ENCODE measurements around the gene MAP2K6.

The MAP2K6 gene

DNA sequence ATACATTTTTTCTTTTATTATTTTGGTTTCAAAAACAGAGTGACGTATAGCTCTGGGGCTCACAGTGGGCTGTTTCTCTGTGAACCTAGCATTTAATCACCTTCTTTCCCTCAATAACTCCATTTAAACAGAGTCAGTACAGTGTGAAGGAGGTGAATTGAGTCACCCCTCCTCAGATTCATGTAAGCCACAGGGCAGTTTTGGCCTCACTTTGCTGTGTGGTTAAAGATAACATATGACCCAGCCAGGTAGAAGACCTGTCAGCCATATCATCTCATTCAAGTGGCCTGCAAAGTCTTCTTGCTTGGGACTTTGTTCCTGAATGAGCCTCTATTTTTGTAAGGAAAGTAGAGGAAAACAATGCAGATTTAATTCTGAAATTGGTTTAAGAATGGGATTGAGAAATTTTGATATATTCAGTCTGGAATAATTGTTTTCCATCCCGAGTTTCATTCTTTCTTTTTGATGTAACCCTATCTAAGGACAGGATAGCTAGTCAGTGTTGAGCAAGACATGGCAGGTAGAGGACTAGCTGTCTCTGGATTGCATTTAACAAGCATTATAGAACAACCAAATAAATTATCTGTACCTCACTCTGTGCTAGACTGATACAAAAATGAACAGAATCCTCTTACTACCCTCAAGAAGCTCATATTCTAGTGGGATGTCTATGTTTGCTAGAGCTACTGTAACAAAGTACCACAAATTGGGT is 13.1 kb downstream of the MAP2K6 start:
- no peak overlapping the region for H3K4me3 ChIP-seq (ENCODE audit: low read depth, low read length)
- no peak overlapping the region for H3K27ac ChIP-seq (ENCODE audit: low read depth, low read length)
- no peaks in the 10 kb centered on the region for H3K27me3 ChIP-seq (ENCODE audit: control insufficient read depth, insufficient read depth, low read length)
- no peaks in the 10 kb centered on the region for H3K36me3 ChIP-seq (ENCODE audit: control insufficient read depth, insufficient read depth, low read length)
- no peaks in the 10 kb centered on the region for H3K9me3 ChIP-seq (ENCODE audit: control insufficient read depth, insufficient read depth, low read length)
- H3K9ac ChIP-seq (ENCODE audit: low read depth, low read length) = no peak overlapping the region
- H3K4me1 ChIP-seq (ENCODE audit: control insufficient read depth, insufficient read depth, low read length) = peaks cover 62% of the 10 kb centered on the region

DNA sequence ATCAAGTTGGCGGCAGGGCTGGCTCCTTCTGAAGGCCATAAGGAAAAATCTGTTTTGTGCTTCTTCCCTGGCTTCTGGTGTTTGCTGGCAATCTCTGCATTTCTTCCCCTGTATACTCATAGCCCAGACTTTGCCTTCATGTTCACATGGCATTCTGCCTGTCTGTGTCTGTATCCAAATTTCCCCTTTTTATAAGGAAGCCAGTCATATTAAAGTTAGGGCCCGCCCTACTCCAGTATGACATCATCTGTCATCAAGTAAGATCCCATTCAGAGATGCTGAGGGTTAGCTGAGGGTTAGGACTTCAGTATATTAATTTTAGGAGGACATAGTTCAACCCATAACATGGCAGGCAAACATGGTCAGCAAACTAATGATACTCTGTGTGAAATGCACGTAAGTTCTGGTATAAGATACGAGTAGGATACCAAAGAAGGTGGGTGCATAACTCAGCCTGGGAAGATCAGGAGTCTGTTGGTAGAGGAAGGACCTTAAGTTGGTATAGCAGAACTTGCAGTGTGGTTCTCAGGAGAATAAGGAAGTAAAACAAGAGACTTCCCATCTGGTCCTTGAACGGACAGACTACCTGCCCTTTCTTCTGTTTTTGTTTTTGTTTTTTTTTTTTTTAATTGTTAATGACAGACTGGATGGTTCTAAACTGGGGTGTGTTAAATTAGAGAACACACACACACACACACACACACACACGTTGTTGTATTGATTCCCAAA is 13.9 kb downstream of the MAP2K6 start:
- H3K9ac ChIP-seq (ENCODE audit: low read depth, low read length) = no peak overlapping the region
- H3K27me3 ChIP-seq (ENCODE audit: control insufficient read depth, insufficient read depth, low read length) = no peaks in the 10 kb centered on the region
- no peaks in the 10 kb centered on the region for H3K36me3 ChIP-seq (ENCODE audit: control insufficient read depth, insufficient read depth, low read length)
- no peak overlapping the region for H3K4me3 ChIP-seq (ENCODE audit: low read depth, low read length)
- H3K4me1 ChIP-seq (ENCODE audit: control insufficient read depth, insufficient read depth, low read length) = peaks cover 58% of the 10 kb centered on the region
- no peaks in the 10 kb centered on the region for H3K9me3 ChIP-seq (ENCODE audit: control insufficient read depth, insufficient read depth, low read length)
- H3K27ac ChIP-seq (ENCODE audit: low read depth, low read length) = no peak overlapping the region

DNA sequence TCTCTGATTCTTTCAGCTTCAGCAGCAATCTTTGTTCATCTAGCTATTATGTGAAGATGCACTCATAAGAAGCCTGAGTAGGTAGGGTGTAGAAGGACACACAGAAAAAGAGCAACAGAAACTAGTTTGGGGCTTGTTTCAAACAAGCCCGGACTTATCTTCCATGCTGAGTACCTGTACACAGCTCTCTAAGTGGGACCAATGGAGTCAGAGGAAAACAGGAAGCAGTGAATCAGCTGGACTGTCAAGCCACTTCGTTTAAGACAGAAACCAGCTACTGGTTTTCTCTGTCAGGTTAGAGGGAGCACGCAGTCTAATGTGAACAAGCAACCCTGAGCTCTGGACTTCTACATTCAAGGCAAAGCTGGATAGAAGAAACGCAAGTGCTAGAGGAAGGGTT is 16.0 kb downstream of the MAP2K6 start:
- Histone ChIP-seq H3K9me3 (ENCODE audit: control insufficient read depth, insufficient read depth, low read length) (no peaks in the 10 kb centered on the region), H3K27ac (ENCODE audit: low read depth, low read length) (no peak overlapping the region), H3K36me3 (ENCODE audit: control insufficient read depth, insufficient read depth, low read length) (no peaks in the 10 kb centered on the region)

DNA sequence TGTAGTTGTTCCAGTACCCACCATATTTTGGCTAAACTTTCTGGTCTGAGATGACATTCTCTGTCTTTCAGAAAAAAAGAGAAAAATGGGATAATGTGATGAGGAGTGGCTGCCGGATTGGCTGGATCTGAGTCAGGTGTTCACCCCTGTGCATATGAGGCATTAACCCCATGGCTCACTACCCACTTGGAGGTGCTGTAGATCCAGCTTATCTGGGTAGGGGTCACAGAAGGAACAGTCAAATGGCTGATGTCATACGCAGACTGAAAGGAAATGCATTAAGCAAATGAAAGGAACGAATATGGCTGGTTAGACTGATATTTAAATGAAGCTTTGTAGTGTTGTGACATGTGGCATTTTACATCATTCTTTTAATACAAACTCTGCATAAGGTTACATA is 17.3 kb downstream of the MAP2K6 start:
- peaks cover 54% of the 10 kb centered on the region for H3K4me1 ChIP-seq (ENCODE audit: control insufficient read depth, insufficient read depth, low read length)
- no peak overlapping the region for H3K27ac ChIP-seq (ENCODE audit: low read depth, low read length)
- no peak overlapping the region for H3K9ac ChIP-seq (ENCODE audit: low read depth, low read length)
- H3K36me3 ChIP-seq (ENCODE audit: control insufficient read depth, insufficient read depth, low read length) = no peaks in the 10 kb centered on the region
- no peaks in the 10 kb centered on the region for H3K9me3 ChIP-seq (ENCODE audit: control insufficient read depth, insufficient read depth, low read length)
- no peak overlapping the region for H3K4me3 ChIP-seq (ENCODE audit: low read depth, low read length)
- H3K27me3 ChIP-seq (ENCODE audit: control insufficient read depth, insufficient read depth, low read length) = no peaks in the 10 kb centered on the region

More for the DNA sequence above, 16.0 kb downstream of the MAP2K6 start:
- no peaks in the 10 kb centered on the region for H3K27me3 ChIP-seq (ENCODE audit: control insufficient read depth, insufficient read depth, low read length)
- H3K4me3 ChIP-seq (ENCODE audit: low read depth, low read length) = no peak overlapping the region
- H3K4me1 ChIP-seq (ENCODE audit: control insufficient read depth, insufficient read depth, low read length) = peaks cover 60% of the 10 kb centered on the region
- H3K9ac ChIP-seq (ENCODE audit: low read depth, low read length) = no peak overlapping the region

DNA sequence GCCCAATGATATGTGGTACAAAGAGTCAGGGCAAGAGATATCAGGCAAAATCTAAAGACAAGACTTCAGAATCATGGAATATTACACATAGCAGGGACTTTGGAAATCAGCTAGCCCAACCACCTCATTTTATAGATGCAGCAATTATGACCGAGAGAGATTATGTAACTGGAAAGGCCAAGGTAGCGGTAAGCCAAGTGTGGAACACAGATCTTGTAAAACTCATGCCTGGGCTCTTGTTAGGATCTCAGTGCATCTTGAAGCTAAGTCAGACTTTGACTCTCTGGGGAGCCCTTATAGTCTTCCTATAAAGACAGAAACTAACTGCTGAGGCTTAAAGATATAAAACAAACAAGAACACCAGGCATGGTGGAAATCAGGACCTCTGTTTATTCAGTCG is 18.6 kb downstream of the MAP2K6 start:
- no peak overlapping the region for H3K27ac ChIP-seq (ENCODE audit: low read depth, low read length)
- H3K27me3 ChIP-seq (ENCODE audit: control insufficient read depth, insufficient read depth, low read length) = no peaks in the 10 kb centered on the region
- no peaks in the 10 kb centered on the region for H3K36me3 ChIP-seq (ENCODE audit: control insufficient read depth, insufficient read depth, low read length)
- H3K4me1 ChIP-seq (ENCODE audit: control insufficient read depth, insufficient read depth, low read length) = peaks cover 52% of the 10 kb centered on the region
- no peak overlapping the region for H3K9ac ChIP-seq (ENCODE audit: low read depth, low read length)
- no peak overlapping the region for H3K4me3 ChIP-seq (ENCODE audit: low read depth, low read length)
- no peaks in the 10 kb centered on the region for H3K9me3 ChIP-seq (ENCODE audit: control insufficient read depth, insufficient read depth, low read length)

DNA sequence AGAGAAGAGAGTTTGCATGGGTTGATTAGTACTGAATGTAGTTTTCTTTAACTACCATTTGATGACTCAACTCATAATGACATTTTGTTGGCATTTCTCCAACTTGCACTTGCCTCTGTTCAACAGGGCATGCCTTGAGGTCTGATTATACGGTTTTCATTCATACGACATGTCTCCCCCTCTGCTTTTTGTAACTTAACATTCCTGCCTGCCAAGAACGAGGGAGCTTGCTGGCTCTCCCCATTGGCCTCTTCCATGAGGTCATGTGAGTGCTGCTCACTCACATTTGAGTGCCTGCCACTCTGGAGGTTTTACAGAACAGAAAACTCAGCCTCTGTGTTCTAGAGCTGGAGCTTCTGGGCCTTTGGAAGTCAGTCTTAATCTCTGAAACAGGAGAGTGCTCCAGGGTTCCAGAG is 19.7 kb downstream of the MAP2K6 start:
- Histone ChIP-seq H3K27me3 (ENCODE audit: control insufficient read depth, insufficient read depth, low read length) (no peaks in the 10 kb centered on the region), H3K9ac (ENCODE audit: low read depth, low read length) (no peak overlapping the region), H3K4me1 (ENCODE audit: control insufficient read depth, insufficient read depth, low read length) (peaks cover 50% of the 10 kb centered on the region), H3K9me3 (ENCODE audit: control insufficient read depth, insufficient read depth, low read length) (no peaks in the 10 kb centered on the region), H3K27ac (ENCODE audit: low read depth, low read length) (no peak overlapping the region), H3K36me3 (ENCODE audit: control insufficient read depth, insufficient read depth, low read length) (no peaks in the 10 kb centered on the region), H3K4me3 (ENCODE audit: low read depth, low read length) (no peak overlapping the region)

DNA sequence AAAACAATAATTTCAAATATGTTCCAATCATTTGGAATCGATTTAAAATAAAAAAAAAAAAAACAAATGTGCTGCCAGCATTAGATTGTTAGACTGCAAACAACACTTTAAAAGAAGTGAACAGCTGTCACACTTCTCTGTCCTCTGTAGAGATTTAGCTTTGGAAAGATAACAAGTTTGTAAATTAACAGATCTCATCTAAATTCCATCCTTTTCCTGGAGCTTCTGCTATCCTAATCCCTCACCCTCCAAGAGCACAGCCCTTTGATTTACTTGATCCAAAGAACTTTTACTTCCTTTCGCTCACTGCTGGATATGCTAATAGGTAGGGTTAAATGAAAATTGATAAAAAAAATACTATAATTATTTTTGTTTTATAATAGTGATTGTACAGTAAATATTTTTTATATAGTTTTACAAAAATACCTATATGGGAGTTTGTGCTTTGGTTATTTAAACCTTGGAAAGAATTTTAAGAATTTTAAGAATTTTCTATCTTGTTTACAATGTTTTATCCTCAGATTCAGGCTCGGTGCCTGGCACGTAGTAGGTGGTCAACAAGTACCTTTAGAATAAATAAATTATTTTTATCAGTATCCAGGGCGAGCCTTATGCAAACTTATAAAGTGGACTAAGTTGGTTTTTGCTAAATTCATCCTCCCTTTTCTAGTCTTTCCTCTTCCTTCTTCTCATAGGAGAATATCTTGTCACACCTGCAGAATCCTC is 21.6 kb downstream of the MAP2K6 start:
- Histone ChIP-seq H3K9ac (ENCODE audit: low read depth, low read length) (no peak overlapping the region), H3K27ac (ENCODE audit: low read depth, low read length) (no peak overlapping the region), H3K9me3 (ENCODE audit: control insufficient read depth, insufficient read depth, low read length) (no peaks in the 10 kb centered on the region), H3K36me3 (ENCODE audit: control insufficient read depth, insufficient read depth, low read length) (no peaks in the 10 kb centered on the region), H3K4me3 (ENCODE audit: low read depth, low read length) (no peak overlapping the region), H3K27me3 (ENCODE audit: control insufficient read depth, insufficient read depth, low read length) (no peaks in the 10 kb centered on the region), H3K4me1 (ENCODE audit: control insufficient read depth, insufficient read depth, low read length) (peaks cover 33% of the 10 kb centered on the region)

DNA sequence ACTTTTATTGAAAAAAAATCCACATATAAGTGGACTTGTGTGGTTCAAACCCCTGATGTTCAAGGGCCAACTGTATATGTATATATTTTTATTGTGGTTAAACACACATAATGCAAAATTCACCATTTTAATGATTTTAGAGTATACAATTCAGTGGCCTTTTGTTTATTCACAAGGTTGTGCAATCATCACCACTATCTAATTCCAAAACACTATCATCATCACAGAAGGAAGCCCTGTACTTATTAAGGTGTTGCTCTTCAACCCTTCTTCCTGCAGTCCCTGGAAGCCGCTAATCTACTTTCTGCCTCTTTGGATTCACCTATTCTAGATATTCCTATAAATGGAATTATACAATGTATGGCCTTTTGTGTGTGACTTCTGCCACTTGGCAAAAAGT is 23.0 kb downstream of the MAP2K6 start:
- H3K4me1 ChIP-seq (ENCODE audit: control insufficient read depth, insufficient read depth, low read length) = peaks cover 34% of the 10 kb centered on the region
- H3K4me3 ChIP-seq (ENCODE audit: low read depth, low read length) = no peak overlapping the region
- no peaks in the 10 kb centered on the region for H3K36me3 ChIP-seq (ENCODE audit: control insufficient read depth, insufficient read depth, low read length)
- H3K9ac ChIP-seq (ENCODE audit: low read depth, low read length) = no peak overlapping the region
- H3K27me3 ChIP-seq (ENCODE audit: control insufficient read depth, insufficient read depth, low read length) = no peaks in the 10 kb centered on the region
- H3K9me3 ChIP-seq (ENCODE audit: control insufficient read depth, insufficient read depth, low read length) = no peaks in the 10 kb centered on the region
- no peak overlapping the region for H3K27ac ChIP-seq (ENCODE audit: low read depth, low read length)

DNA sequence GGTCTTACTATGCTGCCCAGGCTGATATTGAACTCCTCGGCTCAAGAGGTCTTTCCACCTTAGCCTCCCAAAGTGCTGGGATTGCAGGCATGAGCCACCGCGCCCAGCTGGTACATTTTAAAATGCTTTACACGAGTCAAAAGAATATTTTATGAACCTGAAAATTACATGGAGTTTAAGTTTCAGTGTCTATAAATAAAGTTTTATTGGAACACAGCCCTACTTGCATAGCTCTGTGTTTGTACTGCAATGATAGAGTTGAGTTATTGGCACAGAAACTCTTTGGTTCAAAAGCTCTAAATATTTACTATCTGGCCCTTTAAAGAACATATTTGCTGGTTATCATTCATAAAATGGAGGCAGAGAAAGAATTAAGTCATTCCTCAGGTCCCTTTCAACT is 24.3 kb downstream of the MAP2K6 start:
- no peaks in the 10 kb centered on the region for H3K27me3 ChIP-seq (ENCODE audit: control insufficient read depth, insufficient read depth, low read length)
- H3K4me3 ChIP-seq (ENCODE audit: low read depth, low read length) = no peak overlapping the region
- H3K9ac ChIP-seq (ENCODE audit: low read depth, low read length) = no peak overlapping the region
- peaks cover 33% of the 10 kb centered on the region for H3K4me1 ChIP-seq (ENCODE audit: control insufficient read depth, insufficient read depth, low read length)
- no peaks in the 10 kb centered on the region for H3K9me3 ChIP-seq (ENCODE audit: control insufficient read depth, insufficient read depth, low read length)
- H3K27ac ChIP-seq (ENCODE audit: low read depth, low read length) = no peak overlapping the region
- H3K36me3 ChIP-seq (ENCODE audit: control insufficient read depth, insufficient read depth, low read length) = no peaks in the 10 kb centered on the region

DNA sequence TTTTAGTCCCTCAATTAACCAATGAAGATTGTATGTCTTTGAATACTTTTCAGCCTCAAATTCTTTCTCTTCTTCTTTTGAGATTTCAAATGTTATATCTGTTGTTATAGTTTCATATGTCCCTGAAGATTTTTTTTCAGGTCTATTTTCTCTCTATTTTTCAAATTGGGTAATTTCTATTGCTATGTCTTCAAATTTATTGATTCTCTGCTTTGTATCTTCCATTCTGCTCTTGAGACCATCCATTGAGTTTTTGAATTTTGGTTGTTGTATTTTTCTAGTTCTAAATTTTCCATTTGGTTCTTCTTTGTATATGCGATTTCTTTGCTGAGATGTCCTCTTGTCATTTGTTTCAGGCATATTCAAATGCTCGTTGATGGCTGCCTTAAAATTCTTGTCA is 26.7 kb downstream of the MAP2K6 start:
- Histone ChIP-seq H3K27ac (ENCODE audit: low read depth, low read length) (no peak overlapping the region), H3K27me3 (ENCODE audit: control insufficient read depth, insufficient read depth, low read length) (no peaks in the 10 kb centered on the region), H3K9ac (ENCODE audit: low read depth, low read length) (no peak overlapping the region), H3K4me1 (ENCODE audit: control insufficient read depth, insufficient read depth, low read length) (peaks cover 21% of the 10 kb centered on the region; the same call in 1 of the 2 replicates), H3K36me3 (ENCODE audit: control insufficient read depth, insufficient read depth, low read length) (no peaks in the 10 kb centered on the region), H3K4me3 (ENCODE audit: low read depth, low read length) (no peak overlapping the region), H3K9me3 (ENCODE audit: control insufficient read depth, insufficient read depth, low read length) (no peaks in the 10 kb centered on the region)

DNA sequence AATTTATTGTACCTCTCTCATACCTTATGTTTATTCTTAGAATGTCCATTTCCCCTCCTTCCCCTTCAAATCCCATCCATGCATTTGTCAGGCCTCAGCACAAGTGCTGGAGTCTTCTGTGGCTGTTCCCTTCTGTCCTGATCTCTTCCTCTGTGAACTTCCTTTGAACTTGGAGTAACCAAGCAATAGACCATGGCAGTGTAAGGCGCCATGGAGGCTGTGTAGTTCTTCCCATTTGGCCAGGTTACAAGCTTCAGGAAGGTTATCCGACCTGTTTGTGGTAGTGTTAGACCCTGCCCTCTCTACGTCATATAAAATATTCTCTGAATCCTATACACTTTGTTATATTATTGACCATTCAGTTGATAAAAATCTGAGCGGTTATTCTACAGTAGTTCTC is 28.6 kb downstream of the MAP2K6 start:
- Histone ChIP-seq H3K4me3 (ENCODE audit: low read depth, low read length) (no peak overlapping the region), H3K27me3 (ENCODE audit: control insufficient read depth, insufficient read depth, low read length) (no peaks in the 10 kb centered on the region), H3K27ac (ENCODE audit: low read depth, low read length) (no peak overlapping the region), H3K36me3 (ENCODE audit: control insufficient read depth, insufficient read depth, low read length) (no peaks in the 10 kb centered on the region), H3K4me1 (ENCODE audit: control insufficient read depth, insufficient read depth, low read length) (peaks cover 28% of the 10 kb centered on the region), H3K9me3 (ENCODE audit: control insufficient read depth, insufficient read depth, low read length) (no peaks in the 10 kb centered on the region), H3K9ac (ENCODE audit: low read depth, low read length) (no peak overlapping the region)

Data from HUES48 (cell line).